Fibroblast of skin of right biceps (primary cell): ENCODE measurements around the gene CDHR1.
A peak's percentile ranks its signal among the peaks of the same experiment; 100 is the strongest.
"Not testable (repeated sequence)": the region's sequence is repeated elsewhere in the genome, so short reads cannot be mapped to it uniquely, and the experiment has no call there.

Experiments used
- DNase-seq: peaks from one replicate; pipeline ENCODE4 v3.0.0-alpha.2; 2013

CDHR1 gene

DNA sequence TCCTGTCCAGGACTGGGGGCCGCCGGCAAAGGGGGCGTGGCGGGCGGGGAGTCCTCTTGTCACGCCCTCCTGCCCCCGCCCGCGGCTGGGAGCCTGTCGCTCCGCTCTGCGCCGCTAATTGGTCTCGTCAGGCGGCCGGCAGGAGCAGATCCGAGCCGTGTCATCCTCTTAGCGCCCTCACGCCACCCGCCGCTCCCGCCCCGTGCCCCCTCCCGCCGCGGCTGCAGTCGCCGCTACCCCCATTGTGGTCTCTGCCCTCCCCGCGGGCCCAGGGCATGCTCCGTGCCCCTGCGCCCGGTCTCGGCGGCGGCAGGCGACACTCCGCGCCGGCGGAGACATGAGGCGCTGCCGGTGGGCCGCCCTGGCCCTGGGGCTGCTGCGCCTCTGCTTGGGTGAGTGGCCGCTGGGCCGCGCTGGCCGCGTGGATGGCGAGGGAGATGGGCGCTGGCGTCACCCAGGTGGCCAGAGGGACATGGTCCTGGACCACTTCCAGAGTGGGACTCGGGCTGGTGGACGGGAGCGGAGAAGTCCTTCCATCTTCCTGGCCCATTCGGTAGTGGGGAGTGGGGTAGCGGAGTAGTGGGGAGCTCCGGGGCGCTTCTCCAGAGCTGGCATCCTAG lies at the start of gene CDHR1:
Gene CDHR1 (plus strand): TSS at position 114 of the 620 bp plus-strand sequence. CDS start 224 bp downstream, at position 338.
- peak; percentile 6 for DNase-seq

DNA sequence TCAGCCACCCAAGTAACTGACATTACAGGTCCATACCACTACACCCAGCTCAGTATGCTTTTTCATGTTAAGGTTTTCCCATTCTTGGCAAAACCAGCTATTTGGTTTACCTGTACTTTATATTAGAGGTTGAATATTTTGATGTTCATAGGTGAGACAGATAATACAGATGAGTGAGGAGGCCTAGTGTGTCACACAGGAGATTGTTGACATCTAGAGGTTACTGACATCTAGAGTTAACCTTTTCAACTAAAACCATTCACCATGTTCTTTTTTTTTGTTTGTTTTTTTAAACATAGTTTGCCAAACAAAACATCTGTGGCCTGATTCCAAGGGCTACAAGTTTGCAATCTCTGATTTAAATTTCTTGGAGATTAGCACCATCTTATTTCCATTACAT lies 47.0 kb upstream of the CDHR1 start:
- no peak for DNase-seq

GRCh38 chr10:84148006-84148597 lies 46.2 kb upstream of the CDHR1 start:
- DNase-seq: peak; percentile 33

- DNase-seq: no peak
Measured at GRCh38 chr10:84149854-84150253, 44.5 kb upstream of the CDHR1 start.

DNA sequence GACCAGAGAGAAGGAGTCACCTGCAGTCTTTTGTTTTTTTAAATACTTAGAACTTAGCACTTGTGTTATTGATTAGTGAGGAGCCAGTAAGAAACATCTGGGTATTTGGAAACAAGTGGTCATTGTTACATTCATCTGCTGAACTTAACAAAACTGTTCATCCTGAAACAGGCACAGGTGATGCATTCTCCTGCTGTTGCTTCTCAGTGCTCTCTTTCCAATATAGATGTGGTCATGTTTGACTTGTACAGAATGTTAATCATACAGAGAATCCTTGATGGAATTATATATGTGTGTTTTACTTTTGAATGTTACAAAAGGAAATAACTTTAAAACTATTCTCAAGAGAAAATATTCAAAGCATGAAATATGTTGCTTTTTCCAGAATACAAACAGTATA lies 41.6 kb upstream of the CDHR1 start:
- no peak for DNase-seq

- DNase-seq: no peak
Measured at GRCh38 chr10:84155521-84155920, 38.8 kb upstream of the CDHR1 start.

DNA sequence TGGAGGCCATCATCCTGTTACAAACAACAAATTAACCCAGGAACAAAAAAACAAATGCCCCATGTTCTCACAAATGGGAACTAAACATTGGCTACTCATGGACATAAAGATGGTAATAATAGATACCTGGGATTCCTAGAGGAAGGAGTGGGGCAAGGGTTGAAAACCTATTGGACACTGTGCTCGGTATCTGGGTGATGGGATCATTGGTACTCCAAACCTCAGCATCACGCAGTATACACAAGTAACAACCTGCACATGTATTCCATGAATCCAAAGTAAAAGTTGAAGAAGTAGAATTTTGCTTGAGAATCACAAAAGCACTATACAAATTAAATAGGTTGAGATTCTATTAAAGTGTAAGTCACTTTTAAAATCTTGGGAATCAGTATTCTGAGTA lies 38.3 kb upstream of the CDHR1 start:
- DNase-seq: no peak

DNA sequence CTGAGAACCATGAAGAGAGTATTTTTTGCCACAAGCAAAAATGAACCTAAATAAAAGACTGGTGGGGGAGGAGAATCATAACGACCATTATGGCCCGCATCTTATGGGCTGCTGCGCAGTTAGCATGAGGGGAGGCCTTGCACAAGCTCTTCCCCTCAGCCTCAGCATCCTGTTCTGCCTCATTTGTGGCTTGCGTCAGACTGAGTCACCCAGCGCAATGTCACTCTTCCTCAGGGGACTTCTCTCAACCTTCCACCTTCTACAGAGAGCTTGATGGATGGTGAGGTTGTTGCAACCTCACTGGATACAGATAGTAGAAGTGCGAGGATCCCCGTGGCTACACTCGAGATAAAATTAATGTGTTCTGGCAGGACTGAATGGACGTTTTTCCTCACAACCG lies 37.6 kb upstream of the CDHR1 start:
- peak; percentile 4 for DNase-seq

GRCh38 chr10:84158061-84158460 lies 36.3 kb upstream of the CDHR1 start:
- DNase-seq: no peak

DNA sequence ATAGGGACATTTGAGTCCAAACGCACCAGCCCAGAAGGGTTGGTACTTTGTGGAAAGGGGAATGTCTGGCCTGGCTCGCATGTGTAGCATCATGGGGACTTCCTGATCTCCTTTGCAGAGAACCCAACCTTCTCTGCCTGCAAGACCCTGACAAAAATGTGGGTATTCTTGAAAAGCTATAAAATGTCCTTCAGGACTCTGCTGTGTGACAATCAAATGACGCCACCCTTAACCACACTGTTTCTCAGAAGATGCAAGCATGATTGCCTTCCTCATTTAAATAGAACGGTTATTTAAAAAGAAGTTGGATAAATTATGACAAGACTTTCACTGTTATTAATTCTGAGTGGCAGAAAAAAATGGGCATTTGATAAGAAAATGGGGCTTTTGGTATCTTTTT lies 35.8 kb upstream of the CDHR1 start:
- no peak for DNase-seq

DNA sequence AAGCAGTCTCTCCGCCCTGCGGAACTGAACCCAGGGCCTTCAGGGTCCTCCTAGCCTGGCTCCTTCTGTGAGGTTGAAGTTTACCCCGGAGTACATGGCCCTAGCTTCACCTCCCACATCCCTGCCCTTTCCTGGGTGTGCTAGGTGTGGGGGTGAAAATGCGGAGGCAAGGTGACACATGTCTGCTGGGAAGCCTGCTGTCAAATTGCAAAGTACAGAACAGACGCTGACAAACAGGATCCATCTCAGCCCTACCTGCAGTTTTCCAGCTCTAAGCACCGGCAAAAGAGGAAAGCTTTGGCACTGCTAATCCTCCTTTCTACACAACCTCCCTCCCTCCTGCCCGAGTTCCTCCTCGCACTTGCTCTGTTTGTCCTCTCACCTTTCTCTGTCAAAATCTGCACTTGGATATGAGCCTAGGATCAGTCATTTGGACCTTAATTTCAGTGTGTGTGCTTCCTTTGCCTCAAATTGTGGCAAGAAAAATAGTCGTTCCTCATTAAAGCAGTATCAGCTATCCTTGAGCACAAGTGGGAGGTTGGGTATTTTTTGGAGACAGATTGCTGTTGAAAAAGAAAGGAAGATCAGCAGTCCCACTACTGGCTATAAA lies 35.2 kb upstream of the CDHR1 start:
- DNase-seq: no peak

DNA sequence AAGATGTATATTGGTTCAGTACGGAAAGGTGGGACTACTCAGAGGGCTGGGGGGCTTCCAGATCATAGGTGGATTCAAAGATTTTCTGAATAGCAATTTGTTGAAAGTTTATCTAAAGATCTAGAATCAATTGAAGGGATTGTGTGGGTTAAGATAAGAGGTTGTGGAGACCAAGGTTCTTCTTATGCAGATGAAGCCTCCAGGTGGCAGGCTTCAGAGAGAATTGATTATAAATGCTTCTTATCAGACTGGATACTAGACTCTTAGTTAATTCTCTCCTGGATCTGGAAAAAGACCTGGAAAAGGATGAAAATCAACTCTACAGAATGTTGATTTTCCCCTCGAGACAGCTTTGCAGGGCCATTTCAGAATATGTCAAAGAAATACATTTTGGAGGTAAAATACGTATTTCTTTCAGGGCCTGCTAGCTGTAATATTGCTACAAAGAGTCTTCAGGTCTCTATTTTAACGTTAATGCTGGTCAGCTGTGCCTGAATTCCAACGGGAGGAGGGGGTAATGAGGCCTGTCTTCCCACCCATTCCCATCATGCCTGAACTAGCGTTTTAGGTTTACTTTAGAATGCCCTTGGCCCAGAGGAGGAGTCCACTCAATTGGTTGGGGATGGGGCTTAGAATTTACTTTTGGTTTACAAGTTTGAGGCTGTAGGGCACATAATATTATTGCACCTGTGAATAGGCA lies 33.5 kb upstream of the CDHR1 start:
- no peak for DNase-seq

GRCh38 chr10:84163996-84164395 lies 30.3 kb upstream of the CDHR1 start:
- no peak for DNase-seq

GRCh38 chr10:84164442-84164841 lies 29.9 kb upstream of the CDHR1 start:
- DNase-seq: no peak

GRCh38 chr10:84166620-84167288 lies 27.6 kb upstream of the CDHR1 start:
- DNase-seq: no peak

DNA sequence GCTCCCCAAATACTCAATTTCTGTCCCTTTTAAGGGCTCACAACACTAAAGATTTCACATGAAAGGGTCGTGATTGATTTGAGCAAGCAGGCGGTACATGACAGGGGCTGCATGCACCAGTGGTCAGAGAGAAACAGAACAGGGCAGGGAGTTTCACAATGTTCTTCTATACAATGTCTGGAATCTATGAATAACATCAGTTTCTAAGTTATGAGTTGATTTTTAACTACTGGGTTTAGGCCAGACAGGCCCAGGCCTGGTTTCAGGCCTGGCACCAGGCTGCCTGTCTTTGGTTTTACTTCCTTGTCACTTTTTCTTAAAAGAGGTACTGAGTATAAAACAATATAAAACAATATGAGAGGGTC lies 27.1 kb upstream of the CDHR1 start:
- not testable (repeated sequence) for DNase-seq

DNA sequence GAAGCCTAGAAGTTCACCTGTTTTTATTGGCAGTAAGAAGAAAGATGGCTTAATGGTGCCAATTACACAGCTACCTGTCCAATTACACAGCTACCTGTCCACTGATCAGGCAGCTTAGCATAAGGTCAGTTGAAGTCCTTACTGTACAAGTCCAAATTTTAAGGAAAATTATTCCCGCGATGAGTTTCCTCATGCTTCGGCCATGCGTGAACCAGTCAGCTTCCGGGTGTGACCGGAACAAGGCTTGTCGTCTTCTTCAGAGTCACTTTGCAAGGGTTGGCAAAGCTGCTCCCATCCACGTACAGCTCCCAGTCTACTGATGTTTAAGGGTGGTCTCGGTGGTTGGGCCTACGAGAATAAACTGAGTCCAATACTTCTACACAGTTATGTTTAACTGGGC lies 26.0 kb upstream of the CDHR1 start:
- not testable (repeated sequence) for DNase-seq

GRCh38 chr10:84171237-84171636 lies 23.1 kb upstream of the CDHR1 start:
- not testable (repeated sequence) for DNase-seq

DNA sequence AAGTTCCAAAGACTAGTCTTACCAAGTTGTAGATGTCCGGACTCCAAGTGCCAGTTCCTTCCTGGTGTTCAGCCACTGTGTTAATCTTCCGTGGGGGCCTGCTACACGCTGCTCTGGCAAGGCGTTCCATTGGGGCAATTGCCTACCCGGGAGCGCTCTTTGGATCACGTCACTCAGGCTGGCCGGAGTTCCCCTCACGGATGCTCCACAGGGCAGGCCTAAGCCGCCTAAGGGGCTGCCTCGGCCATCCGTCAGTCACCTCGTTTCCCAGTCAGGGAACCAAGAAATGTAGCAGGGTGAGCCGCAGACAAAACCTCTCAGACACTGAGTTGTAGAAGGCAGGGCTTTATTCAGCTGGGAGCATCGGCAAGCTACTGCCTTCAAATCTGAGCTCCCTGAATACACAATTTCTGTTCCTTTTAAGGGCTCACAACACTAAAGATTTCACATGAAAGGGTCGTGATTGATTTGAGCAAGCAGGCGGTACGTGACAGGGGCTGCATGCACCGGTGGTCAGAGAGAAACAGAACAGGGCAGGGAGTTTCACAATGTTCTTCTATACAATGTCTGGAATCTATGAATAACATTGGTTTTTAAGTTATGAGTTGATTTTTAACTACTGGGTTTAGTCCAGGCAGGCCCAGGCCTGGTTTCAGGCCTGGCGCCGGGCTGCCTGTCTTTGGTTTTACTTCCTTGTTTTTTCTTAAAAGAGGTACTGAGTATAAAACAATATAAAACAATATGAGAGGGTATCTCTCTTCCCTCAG lies 22.5 kb upstream of the CDHR1 start:
- DNase-seq: not testable (repeated sequence)

DNA sequence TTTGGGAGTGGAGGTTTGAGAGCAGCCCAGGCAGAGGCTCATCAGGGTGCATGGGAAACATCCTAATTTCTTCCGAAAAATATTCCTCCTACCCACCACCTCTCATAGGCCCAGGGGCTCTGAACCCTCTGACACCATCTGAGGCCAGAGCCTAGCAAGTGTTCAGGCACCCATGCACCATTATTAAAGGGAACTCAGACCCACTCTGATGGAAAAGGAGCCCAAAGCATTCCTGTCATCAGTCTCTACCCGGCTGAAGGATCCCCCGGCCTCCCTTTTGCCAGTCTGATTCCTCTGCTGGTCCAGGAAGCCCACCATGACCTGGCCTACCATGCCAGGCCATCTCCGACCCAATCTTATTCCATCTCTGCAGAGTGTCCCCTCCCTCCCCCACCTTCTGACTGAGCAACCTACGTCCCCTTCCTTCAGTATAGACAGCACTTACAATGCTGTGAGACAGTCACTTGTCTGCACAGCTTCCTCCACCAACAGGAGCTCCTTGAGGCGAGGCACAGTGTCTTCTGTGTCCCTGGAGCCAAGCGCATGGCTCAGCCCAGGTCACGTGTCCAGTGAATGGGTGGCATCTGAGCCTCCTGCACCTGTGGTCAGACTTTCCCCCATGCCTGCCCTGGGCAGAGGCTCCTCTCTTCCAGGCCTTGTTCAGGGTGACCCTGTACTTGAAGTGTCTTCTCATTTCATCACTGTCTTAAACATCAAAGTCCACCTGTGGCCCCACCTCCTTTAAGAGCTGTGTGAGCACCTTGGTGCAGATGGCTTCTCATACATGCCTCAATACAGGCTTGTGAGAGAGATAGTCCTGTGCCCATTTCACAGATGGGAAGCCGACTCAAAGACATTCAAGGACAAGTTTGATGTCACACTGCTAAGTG lies 21.6 kb upstream of the CDHR1 start:
- no peak for DNase-seq

GRCh38 chr10:84173501-84173929 lies 20.8 kb upstream of the CDHR1 start, which contains the start of gene GPR15LG:
Gene GPR15LG (plus strand): TSS chr10:84173801. CDS start chr10:84173852, 51 bp downstream.
- DNase-seq: no peak
